HG03521 (cell line): ENCODE data around the gene ACTR1B.
"Not testable (repeated sequence)": the region's sequence is repeated elsewhere in the genome, so short reads cannot be mapped to it uniquely, and the experiment has no call there.

ENCODE experiments used
- ATAC-seq: cut with Tn5 transposase; IDR thresholded peaks from one replicate; pipeline ENCODE4 v1.9.1; 2021; ENCODE audit warnings: mild to moderate bottlenecking, moderate library complexity; ENCODE audit not compliant: unreplicated experiment

The ACTR1B gene

DNA sequence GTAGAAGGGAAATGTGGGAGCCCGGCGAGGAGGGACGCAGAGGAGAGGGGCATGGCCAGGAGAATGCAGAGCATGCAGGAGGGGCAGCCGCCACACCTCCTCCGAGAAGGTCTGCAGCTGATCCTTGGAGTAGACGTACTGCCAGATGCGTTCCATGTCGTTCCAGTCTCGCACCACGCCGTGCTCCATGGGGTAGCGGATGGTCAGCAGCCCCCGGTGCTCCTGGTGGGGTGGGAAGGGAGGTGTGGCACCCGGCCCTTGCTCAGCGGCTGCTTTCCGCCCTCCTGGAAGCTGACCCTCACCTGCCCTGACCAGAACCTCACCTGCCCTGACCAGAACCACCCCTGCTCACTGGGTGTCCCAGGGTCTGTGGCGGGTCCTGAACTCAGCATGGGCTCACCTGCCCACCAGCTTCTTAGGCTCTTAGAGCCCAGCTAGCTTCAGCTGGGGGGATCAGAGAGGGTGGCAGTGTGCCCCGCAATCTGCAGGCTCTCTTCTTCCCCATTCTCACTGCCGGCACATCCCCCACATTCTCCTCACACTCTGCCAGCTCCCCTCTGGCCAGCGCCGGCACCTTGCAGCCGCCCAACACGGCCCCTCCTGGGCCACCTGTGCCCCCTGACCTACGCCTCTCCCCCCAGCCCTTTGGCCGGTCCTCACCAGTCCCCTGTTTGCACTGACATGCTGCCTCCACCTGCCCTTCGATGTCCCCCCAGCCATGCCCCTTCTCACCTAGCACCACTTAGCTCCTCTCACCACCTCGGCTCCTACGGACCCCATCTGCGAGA lies 4.4 kb downstream of the ACTR1B start:
- no peak for ATAC-seq

- ATAC-seq: no peak
These were observed 5.1 kb downstream of the ACTR1B start for GRCh38 chr2:97658691-97659157.

DNA sequence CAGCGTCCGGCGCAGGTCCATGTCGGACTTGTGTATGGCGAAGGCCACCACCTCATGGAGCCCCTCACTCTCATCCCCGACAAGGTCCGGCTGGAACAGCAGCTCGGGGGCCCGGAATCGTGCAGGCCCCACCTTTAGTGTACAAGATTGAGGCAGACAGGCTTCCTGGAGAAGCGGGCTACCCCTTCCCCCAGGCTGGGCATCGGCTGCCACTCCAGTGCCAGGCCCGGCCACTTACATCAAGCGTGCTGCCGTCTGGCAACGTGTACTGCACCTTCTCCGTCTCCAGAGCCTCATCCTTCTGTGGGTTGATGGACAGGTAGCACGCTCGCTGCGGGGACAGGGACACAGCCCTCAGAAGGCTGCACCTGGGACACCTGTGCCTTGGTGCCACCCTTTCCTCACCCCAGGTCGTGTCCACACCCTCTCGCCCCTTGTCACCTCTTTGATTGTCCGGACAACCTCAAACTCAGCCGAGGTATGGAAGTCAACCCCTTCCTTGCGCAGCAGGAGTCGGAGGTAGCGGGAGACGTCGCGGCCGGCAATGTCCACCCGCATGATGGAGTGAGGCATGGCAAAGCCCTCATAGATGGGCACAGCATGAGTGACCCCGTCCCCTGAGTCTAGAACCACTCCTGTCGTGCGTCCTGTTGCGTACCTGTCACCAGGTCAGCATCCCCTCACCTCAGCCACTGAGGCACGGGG lies 5.7 kb downstream of the ACTR1B start:
- no peak for ATAC-seq

GRCh38 chr2:97656905-97657587 lies 6.8 kb downstream of the ACTR1B start:
- ATAC-seq: no peak

DNA sequence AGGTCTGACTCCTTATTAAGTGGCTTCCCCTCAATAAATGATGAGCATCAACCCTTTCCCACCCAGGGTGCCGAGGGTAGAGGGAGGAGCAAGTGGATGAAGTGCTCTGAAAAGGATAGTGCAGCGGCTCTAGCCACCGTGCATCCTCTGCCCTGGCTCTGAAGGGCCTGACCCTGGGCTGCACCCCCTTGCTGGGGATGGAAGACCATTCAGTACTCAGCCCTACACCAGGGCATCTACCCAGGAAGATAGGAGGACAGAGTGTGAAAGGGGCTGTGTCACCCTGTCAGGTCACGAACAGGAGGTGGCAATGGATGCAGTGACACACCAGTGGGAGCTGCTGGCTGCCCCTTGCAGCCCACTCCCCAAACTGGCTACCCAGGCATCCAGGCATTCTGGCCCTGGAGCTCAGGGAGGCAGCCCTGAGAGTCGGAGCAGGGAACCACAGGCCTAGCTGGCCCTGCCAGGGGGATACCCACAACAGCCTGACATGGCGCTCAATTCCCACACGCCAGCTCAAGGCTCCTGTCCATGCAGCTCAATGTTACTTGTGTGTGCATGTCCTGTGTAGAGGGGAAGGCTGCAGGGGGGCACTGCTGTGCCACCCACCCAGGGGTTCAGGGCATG lies 7.6 kb downstream of the ACTR1B start:
- ATAC-seq: no peak

DNA sequence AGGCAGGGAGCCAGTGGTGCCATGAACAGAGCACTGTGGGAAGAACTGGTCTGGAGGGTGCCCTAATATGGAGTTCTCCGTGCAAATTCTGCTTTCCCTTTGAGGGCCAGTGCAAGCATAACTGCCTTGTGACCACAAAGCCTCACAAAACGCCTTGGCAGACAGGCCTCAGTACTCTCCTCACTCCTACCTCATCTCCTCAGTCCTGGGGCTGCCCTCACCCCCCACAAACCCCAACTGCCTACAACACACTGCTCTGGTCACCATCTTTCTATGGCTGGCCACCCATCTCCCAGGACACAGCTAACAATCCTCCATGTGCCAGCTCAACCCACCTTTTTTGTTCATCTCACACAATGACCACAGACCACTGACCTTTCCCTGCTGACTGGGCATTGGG lies 9.1 kb downstream of the ACTR1B start:
- ATAC-seq: no peak

DNA sequence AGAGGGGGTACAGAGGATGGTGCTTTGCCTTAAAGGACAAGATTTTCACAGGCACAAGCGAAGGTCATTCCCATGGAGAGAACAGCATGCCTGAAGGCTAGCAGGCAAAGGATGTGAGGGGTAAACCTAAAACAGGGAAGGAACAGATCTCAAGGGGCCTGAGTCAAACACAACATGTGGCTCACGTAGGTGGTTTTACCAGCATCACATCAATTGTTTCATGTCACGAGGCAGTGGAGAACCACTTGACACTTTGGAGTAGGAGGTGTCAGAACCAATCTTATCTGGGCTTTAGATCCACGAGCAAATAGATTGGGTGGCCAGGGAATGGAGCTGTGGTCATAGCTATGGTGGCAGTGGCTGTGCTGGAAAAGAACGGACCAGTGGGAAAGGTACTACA lies 9.5 kb downstream of the ACTR1B start:
- ATAC-seq: no peak

- no peak for ATAC-seq
These were observed 10.0 kb downstream of the ACTR1B start for GRCh38 chr2:97653874-97654273.

DNA sequence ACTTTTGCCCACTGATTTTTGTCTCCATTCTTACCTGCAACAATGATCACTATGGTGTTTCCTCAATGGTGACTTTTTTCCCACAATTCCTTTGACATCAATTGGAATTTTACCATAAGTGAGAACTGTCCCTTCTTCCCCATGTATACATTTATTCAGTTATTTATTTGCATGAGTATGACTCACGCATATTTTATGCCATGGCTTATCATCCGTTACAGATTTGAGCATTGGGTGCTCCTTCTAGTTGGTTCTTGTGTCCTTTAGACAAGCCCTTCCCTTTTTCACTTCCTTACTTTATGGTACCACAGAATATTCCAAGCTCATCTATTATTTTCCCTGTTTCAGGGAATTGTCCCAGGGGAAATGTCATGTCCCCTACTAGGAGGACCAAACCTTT lies 10.4 kb downstream of the ACTR1B start:
- ATAC-seq: no peak

DNA sequence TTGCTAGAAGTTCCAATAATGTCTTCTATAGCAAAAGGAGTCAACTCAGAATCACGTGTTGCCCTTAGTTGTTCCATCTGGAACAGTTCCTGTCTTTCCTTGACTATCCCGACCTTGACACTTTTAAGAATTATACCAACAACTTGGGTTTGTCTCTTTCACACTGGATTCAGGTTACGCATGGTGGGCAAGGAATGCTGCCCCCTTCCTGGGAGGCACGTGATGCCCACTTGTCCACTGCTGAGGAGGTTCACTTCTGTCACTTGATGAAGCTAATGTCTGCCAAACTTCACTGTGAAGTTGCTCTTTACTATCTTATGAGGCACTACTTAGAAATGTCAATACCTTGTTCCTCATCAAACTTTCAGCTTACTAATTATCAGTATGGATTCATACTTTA lies 12.7 kb downstream of the ACTR1B start:
- ATAC-seq: no peak

- no peak for ATAC-seq
These were observed 16.9 kb downstream of the ACTR1B start for GRCh38 chr2:97646977-97647376.

DNA sequence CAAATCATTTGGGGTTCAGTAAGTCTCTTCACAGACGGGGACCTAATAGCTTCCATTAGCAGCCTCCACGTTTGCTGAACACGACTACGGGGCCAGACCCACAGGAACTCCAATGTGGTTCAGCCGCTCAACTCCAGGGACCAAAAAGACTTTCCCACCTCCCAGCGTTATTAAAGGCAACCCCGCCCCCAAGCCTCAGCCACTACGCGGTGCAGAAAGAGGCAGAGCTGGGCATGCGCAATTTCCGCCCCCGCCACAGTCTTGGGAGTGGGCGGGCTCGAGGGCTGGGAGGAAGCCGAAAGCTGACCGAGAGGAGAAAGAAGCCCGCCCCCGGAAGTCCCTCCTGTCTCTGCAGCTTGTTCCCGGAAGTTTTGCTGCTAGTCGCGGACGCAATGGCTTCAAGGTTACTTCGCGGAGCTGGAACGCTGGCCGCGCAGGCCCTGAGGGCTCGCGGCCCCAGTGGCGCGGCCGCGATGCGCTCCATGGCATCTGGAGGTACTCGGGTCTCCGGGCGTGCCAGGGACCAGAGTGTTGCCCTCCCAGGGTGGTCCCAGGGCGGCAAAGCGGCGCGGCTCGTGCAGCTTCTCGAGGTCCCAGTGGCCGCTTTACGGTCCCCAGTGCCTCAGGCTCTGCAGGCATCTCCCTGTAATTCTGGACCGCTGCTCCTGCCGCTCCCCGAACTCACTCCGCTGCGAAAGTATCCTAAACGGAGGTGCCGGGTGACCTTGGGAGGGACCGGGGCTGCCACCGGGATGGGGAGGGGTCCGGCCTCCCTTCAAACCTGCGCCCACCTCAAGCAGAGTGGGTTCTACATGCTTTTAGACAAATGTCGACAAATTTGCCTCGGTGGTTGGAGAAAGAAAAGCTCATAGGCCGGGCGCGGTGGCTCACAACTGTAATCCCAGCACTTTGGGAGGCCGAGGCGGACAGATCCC lies 17.9 kb downstream of the ACTR1B start, which contains the start of gene COX5B:
Gene COX5B, plus strand, starts transcription at position 368 of the 935 bp plus-strand sequence. Its CDS starts 25 bp downstream, at position 393.
- peak; percentile 98 for ATAC-seq

DNA sequence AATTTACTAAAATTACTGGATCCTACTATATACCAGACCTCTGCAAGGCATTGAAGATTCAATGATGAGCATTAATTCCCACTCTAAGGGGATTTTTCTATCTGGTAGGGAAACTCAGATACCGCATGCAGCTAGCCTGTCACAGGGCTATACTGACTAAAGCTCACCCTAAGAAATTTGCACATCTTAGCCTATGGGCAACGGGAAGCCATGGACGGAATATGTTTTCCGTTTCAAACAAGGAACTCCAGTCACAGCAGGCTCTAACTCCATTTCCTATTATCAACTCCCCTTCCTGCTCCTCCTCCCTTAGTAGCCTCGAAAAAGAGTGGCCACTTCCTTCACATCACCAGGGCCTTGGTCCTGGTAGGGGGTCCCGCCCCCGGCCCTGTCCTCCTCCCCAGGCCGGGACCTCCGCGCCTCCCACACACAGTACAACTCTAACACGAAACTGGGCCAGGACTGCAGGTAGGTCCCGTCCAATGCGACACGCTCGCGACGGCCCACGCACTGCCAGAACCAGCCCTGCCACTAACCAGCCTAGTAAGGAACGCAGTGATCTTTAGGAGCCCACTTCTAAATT lies 18.6 kb downstream of the ACTR1B start:
- ATAC-seq: peak; percentile 23

- no peak for ATAC-seq
These were observed 19.7 kb downstream of the ACTR1B start for GRCh38 chr2:97644023-97644717.

GRCh38 chr2:97626049-97626430 lies 37.8 kb downstream of the ACTR1B start:
- ATAC-seq: not testable (repeated sequence)

GRCh38 chr2:97625354-97626048 lies 38.3 kb downstream of the ACTR1B start:
- ATAC-seq: not testable (repeated sequence)

DNA sequence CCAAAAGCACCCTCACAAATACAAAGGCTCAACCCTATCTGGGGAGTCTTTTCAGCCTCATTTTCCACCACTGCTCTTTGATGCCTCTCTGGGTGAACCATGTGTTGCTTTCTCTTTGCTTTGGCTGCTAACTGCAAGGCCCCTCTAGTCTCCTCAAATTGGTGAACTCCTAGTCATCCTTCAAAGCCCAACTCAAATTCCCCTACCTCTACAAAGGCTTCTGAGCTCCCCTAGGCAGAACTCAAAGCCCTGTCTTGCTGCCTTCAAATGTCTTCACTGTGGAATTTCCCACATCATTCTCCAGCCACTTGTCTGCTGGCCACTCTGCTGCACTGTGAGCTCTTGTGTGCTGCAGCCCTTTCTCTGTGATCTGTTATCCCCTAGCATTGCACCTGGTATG lies 40.9 kb downstream of the ACTR1B start:
- ATAC-seq: not testable (repeated sequence)

DNA sequence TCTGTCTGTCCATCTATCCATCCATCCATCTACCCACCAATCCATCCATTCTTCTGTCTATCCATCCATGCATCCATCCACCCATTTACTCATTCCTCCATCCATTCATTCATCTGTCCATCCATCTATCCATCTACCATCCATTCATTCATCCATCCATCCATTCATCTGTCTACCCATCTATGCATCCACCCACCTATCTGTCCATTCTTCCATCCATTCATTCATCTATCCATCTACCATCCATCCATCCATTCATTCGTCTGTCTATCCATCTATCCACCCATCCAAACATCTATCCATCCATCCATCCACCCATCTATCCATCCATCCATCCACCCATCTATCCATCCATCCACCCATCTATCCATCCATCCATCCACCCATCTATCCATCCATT lies 43.4 kb downstream of the ACTR1B start:
- not testable (repeated sequence) for ATAC-seq
